HAP-1 (cell line): ENCODE measurements around the gene DAPK3.

Experiments
- DNase-seq, 2 experiments: peaks; one replicate each; pipeline ENCODE4 v3.0.0-alpha.2; 2016 to 2020; ENCODE audit warnings: low spot score in 2 of 2
- H3K27me3 ChIP-seq: fragments of 250-450 bp; sonication (Bioruptor Pico); 2 replicates; pipeline ENCODE4 v1.5.1; 2020; ENCODE audit warnings: low read depth, mild to moderate bottlenecking, moderate library complexity
- H3K36me3 ChIP-seq: fragments of 250-450 bp; sonication (Bioruptor Pico); replicated peaks from 2 replicates; pipeline ENCODE4 v1.5.1; 2020; ENCODE audit warnings: mild to moderate bottlenecking
- H3K4me1 ChIP-seq: fragments of 250-450 bp; sonication (Bioruptor Pico); 2 replicates; pipeline ENCODE4 v1.5.1; 2020; ENCODE audit warnings: mild to moderate bottlenecking
- H3K4me3 ChIP-seq: fragments of 250-450 bp; sonication (Bioruptor Pico); 2 replicates; pipeline ENCODE4 v1.5.1; 2020; ENCODE audit warnings: mild to moderate bottlenecking, moderate library complexity
- H3K9me3 ChIP-seq: fragments of 250-450 bp; sonication (Bioruptor Pico); 2 replicates; pipeline ENCODE4 v1.5.1; 2020; ENCODE audit warnings: mild to moderate bottlenecking, moderate library complexity
- in situ Hi-C: fragments of 300-500 bp; cut with MboI; formaldehyde crosslinking; loops from 3 replicates; pipeline ENCODE4 v1.14.3; 2020; ENCODE audit warnings: low sequenced_read_pairs, inconsistent platforms, mixed read lengths

The DAPK3 gene

DNA sequence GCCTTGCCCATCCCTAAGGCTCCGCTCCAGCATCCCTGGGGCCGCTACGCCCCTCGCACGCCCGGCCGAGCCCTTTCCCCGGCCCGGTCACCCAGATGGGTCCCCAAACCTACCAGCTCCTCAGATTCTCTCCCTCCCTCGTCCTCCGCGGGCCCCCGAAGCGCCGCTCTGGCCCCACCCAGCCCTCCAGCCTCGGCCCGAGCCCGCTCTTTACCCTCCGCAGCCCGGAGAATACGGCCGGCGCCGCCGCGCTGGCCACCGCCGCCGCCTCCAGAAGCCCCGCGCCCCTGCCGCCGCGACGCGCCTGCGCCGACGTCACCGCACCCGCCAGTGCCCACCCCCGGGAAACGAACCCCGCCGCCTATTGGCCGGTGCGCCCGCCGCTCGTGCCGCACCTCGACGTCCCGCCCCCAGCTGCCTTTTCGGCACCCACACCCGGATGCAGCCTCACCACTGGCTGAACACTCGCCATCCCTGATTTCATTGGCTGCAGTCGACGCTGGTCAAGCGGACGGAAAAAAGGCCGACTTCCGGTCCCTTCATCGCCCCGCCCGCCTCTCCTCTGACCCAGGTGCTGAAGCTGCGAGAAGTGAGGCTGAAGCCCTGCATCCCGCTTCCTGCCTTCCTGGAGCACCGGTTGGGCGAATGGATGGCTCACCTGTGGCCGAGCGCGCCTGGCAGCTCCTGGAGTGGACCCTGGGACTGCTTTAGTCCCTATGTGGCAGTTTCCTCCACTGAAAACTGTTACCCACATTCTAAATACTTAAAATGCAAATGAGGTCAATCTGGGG, at the start of gene DAPK3:
Gene DAPK3, minus strand, starts transcription at position 292 of the 791 bp plus-strand sequence. CDS start 1,364 bp downstream, outside the sequence.
- Histone ChIP-seq H3K4me3 (peak within 1 kb of the TSS; percentile 96), H3K36me3 (peaks cover 39% of the 10 kb centered on the region), H3K27me3 (no peaks in the 10 kb centered on the region), H3K4me1 (peaks cover 14% of the 10 kb centered on the region), H3K9me3 (no peaks in the 10 kb centered on the region)
- in situ Hi-C loops = no loop called here
- peak; percentile 97 to 99 for DNase-seq

DNA sequence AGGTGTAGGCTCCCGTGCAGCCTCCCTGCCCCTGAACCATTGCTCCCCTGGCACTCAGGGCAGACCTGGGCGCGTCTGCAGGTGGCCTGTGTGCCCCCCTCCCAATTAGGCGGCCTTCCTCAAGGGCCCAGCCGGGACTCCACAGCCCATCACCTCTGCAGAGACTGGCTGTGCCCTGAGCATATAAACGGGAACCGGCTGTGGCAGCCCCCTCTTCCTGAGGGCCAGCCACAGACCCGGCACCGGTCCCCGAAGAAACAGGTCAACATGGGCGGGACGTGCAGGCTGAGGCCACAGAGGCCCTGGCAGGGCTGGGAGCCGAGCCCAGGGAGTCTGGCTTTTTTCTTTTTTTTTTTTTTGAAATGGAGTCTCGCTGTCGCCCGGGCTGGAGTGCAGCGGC, 48.7 kb upstream of the DAPK3 start:
- Histone ChIP-seq H3K4me3 (no peak overlapping the region), H3K36me3 (peaks cover 13% of the 10 kb centered on the region), H3K9me3 (no peaks in the 10 kb centered on the region), H3K4me1 (no peaks in the 10 kb centered on the region), H3K27me3 (no peaks in the 10 kb centered on the region)
- in situ Hi-C loops = no loop called here
- no peak for DNase-seq

DNA sequence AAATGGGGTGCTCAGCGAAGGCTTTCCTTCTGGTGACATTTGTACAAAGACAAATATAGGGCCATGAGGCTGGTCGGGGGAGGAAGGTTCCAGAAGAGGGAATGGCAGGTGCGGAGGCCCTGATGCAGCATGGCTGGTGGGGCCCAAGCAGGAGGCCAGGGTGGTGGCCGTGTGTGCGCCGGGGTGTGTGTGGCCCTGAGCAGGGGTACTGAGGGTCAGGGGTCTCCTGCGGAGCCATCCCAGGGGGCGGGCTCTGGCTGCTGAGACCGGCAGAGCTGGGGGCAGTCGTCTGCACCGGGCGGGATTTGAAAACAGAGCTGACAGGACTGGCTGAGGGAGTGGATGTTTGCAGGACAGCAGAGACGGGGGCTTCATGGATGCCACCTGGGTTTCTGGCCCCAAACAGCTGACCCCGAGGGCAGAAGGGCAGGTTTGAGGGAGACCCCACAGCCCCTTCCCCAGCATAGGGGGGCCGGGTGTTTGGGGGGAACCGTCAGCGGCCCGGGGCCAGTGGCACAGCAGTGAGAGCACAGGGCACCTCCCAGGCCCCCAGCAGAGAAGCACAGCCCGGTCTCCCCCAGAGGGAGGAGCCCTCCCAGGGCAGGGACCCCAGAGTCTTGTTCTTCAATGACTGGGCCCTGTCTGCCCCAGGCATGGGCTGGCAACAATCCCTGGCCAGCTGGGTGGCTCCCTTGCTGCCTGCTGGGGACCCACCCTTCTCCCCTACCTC, 48.0 kb upstream of the DAPK3 start:
- peaks cover 13% of the 10 kb centered on the region for H3K36me3 ChIP-seq
- in situ Hi-C loops = no loop called here
- no peak overlapping the region for H3K4me3 ChIP-seq
- DNase-seq = no peak
- H3K4me1 ChIP-seq = no peaks in the 10 kb centered on the region
- H3K27me3 ChIP-seq = no peaks in the 10 kb centered on the region
- no peaks in the 10 kb centered on the region for H3K9me3 ChIP-seq

DNA sequence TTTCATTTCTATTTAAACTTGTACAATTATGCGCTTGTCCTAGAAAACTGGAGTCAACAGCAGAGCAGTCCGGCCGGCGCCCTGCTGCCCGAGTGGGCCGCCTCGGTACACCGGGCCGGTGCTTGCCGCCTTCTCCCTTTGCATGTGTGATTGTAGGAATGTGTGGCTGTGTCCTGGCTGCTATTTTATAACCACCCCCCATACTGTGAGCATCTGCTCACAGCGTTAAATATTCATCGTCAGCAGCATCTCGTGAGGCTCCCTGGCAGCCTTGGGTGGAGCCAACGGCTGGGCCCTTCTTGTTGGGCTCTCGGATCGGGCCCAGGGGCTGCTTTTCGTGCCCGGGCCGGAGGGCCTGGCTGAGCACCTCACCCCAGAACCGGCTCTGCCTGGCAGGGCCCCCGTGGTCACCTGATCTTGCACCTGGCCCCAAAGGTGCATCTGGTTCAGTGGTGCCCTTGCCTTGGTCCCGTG, 47.3 kb upstream of the DAPK3 start:
- DNase-seq = no peak
- no peaks in the 10 kb centered on the region for H3K9me3 ChIP-seq
- H3K36me3 ChIP-seq = peaks cover 14% of the 10 kb centered on the region
- no peaks in the 10 kb centered on the region for H3K4me1 ChIP-seq
- in situ Hi-C loops = no loop called here
- H3K27me3 ChIP-seq = no peaks in the 10 kb centered on the region
- no peak overlapping the region for H3K4me3 ChIP-seq

DNA sequence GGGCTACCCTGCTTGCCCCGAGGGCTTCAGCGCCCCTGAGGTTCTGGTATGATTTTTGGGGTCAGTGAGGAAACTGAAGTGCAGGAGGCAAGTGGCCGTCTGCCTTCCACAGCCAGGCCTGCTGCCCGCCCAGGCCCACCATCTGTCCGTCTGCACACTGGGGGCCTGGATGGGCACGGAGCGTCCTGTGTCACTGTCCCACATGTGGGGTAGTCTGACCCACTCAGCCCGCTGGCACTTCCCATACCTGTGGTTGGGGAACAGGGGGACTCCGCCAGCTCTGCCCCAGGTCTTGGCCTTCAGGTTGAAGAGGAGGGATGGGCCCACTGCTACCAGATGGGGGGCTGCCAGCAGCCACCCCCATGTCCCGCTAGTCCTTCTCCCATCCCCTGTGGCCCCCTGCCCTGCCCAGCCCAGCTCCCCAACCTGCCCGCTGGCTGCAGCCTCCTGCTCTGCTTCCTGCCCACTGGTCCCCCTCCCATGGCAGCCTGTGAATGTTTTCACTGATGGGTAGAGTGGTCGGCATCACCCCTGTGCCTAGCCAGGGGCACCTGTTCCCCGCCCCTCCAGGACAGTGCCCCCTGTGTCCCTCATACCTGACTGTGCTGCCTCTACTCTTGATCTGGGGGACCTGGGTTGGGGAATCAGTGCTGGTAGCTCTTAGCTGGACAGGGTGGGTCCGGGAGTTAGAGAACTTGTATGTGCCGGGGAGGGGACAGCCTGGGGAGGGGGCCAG, 46.2 kb upstream of the DAPK3 start:
- no peaks in the 10 kb centered on the region for H3K27me3 ChIP-seq

DNA sequence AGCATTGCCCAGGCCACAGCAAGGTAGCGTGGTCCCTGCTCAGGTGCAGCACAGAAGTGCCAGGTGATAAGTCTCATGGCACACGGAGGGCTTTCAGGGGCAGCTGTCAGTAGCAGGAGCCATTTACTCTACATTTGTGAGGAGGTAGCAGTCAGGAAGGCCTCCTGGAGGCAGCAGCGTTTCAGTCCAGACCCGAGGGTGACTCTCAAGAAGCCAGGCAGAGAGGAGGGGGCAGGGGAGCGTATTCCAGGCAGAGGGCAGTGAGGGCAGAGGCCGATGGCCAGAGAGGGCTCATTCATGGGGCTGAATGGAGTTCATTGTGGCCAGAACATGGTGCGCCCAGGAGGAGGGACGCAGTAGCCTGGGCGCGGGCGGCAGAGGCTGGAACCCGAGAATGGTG, 45.6 kb upstream of the DAPK3 start:
- Histone ChIP-seq H3K9me3 (no peaks in the 10 kb centered on the region), H3K4me3 (no peak overlapping the region), H3K36me3 (peaks cover 15% of the 10 kb centered on the region), H3K27me3 (no peaks in the 10 kb centered on the region), H3K4me1 (no peaks in the 10 kb centered on the region)
- in situ Hi-C loops = no loop called here
- DNase-seq = no peak

More for the DNA sequence above, 46.2 kb upstream of the DAPK3 start:
- Histone ChIP-seq H3K9me3 (no peaks in the 10 kb centered on the region), H3K36me3 (peaks cover 15% of the 10 kb centered on the region), H3K4me1 (no peaks in the 10 kb centered on the region), H3K4me3 (no peak overlapping the region)
- no peak for DNase-seq
- in situ Hi-C loops = no loop called here

DNA sequence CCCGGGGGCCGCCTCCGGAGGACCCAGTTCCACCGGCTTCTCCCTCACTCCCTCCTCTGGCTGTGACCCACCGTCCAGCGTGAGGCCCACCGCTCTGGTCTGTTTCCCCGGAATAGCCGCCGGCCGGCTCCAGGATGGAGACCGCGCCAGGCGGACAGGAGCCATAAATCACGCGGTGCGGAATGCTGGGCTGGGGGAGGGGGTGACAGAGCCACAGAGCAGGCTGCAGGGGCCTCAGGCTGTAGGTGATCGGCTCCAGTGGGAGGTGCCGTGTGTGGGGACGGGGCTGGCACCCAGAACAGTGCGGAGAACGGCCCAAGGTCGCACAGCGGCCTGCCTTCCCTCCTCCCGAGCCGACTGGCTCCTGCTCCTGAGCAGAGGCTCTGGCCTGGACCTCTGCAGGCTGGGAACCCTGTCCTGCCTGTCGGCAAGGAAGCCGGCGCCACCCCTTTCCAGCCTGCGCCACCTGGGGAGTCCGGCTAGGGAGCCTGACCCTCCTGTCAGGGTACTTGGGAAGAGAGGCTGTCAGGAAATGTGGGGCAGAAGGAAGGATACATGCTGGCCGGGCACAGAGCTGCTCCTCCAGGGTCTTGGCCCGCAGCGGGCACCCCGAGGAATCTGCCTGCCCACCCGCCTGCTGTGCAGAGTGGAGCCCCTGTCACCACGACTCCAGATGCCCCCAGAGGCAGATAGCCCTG, 45.0 kb upstream of the DAPK3 start:
- Histone ChIP-seq H3K4me1 (no peaks in the 10 kb centered on the region), H3K36me3 (peaks cover 20% of the 10 kb centered on the region), H3K9me3 (no peaks in the 10 kb centered on the region), H3K27me3 (no peaks in the 10 kb centered on the region), H3K4me3 (no peak overlapping the region)
- DNase-seq = no peak
- in situ Hi-C loops = no loop called here

DNA sequence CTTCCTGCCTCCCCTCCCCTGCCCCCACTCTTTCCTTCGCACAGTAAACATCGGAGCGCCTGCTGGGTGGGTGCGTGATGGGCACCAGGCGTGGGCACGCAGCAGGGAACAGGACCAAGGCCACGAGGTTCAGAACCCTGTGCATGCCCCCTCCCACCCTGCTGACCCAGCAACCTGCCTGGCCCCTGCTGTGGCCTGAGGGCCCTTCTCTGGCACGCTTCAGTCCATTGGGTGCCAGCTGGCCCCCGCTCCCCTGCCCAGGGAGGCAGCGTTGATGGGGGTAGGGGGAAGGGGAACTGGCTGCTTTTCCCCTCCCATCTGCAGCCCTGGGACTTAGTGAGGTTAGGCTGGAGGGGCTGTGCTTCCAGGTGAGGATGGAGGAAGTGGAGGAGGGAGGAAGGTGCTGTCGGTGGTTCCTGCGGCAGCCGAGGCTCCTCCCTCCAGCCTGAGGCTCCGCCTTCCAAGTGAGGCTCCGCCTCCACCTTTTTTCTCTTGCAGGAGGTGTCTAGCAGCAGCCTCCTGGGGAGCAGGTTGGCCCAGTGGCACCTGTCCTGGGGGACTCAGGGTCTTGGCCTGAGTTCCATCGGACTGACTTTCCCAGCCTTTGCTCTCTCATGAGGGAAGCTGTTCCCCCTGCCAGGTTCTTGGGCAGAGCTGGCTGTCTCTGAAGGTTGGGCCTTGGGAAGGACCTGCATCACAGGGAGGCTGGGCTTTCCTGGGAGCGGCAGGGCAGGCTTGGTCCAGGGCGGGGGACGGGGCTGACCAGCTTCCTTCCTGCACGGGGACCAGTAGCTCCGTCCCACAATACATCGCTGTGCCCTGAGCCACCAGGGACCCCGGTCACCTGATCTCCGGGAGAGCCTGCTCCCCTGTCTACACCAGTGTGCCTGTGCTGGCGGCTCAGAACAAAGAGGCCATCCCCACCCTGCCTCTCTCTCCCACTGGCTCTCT, 43.9 kb upstream of the DAPK3 start:
- DNase-seq = peak in 1 of 2 experiments; percentile 45
- Histone ChIP-seq H3K9me3 (no peaks in the 10 kb centered on the region), H3K27me3 (no peaks in the 10 kb centered on the region), H3K4me3 (no peak overlapping the region), H3K36me3 (peaks cover 20% of the 10 kb centered on the region), H3K4me1 (no peaks in the 10 kb centered on the region)
- in situ Hi-C loops = no loop called here

DNA sequence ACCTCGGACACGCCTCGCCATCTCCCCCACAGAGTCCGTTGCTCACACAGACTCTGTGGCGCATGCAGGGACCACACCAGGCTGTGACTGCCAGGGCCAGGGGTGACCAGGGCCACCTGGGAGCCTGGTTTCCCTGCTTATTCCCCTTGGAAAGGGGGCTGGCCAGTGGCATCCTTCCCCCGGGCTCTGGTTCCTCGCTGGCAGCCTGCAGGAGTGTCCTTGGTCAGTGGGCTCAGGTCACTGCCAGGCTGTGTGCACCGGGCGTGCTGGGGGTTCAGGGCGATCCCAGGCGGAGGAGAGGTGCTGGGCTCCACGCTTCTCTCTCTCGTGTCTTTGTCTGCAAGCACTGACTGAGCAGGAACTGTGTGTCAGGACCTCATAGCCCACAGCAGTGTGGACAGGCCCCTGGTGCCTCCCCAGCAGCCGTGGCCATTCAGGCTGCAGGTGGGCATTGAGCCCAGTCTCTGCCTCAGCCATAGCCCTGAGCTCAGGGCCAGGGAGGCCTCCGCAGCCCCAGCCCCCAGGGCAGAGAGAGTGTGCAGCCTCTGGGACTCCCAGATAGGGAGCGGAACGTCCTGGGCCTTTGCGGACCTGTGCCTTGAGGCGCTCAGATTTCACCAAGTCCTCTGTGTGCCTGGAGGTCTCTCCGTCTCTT, 43.1 kb upstream of the DAPK3 start:
- no peak overlapping the region for H3K4me3 ChIP-seq
- peaks cover 3% of the 10 kb centered on the region; the same call in 1 of the 2 replicates for H3K4me1 ChIP-seq
- no peaks in the 10 kb centered on the region for H3K27me3 ChIP-seq
- no peak for DNase-seq
- in situ Hi-C loops = no loop called here
- H3K9me3 ChIP-seq = no peaks in the 10 kb centered on the region
- peaks cover 20% of the 10 kb centered on the region for H3K36me3 ChIP-seq

DNA sequence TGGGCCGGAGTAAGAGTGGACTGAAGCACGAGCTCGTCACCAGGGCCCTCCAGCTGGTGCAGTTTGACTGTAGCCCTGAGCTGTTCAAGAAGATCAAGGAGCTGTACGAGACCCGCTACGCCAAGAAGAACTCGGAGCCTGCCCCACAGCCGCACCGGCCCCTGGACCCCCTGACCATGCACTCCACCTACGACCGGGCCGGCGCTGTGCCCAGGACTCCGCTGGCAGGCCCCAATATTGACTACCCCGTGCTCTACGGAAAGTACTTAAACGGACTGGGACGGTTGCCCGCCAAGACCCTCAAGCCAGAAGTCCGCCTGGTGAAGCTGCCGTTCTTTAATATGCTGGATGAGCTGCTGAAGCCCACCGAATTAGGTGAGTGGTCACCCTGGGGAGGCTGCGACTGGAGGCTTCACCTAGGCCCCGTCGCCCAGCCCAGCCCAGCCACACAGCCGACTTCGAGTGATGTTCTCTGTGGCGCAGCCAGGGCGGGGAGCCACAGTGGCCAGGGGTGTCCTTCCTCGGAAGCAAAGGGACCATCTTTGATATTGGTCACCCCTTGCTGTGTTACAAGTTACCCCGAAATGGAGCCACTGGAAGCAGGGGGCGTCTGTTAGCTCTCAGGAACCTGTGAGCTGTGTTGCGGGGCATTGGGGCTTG, 42.2 kb upstream of the DAPK3 start:
- in situ Hi-C loops = no loop called here
- H3K9me3 ChIP-seq = no peaks in the 10 kb centered on the region
- peaks cover 18% of the 10 kb centered on the region for H3K36me3 ChIP-seq
- peaks cover 10% of the 10 kb centered on the region for H3K4me1 ChIP-seq
- H3K27me3 ChIP-seq = no peaks in the 10 kb centered on the region
- H3K4me3 ChIP-seq = no peak overlapping the region
- no peak for DNase-seq

DNA sequence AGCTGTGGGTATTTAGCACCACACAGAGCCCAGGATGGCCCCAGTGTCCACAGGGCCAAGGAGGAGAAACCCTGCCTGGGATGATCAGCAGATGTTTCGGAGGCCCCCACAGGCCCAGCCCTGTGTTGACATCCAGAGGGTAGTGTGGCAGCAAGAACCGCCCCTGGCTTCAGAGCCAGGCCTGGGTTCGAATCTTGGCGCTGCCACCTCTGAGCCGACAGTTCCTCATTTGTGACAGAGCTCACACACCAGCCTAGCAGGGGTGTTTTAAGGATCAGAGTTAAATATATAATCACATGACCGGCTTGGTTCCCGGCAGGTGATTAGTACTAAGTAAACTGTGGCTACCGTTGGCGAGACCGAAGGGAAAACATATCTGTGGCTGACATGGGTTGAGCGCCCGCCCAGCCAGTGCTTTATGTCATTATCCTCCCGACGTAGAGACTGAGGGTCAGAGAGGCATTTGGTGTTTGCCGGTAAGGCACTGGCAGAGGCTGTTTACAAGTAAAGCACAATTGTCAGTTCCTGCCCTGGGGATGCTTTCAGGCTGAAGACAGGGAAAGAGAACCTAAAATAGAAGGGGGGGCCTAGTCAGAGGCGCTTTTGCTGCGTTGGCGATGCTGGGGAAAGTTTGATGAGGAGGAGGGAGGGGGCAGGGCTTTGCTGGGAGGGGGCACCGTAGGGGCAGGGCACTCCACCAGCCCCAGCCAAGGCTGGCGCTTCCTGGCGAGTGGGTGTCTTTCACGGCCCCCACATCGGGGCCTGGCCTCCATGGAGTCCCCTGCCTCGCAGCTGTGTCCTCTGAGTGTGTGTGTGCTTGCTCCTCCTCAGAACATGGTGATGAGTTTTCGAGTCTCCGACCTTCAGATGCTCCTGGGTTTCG, 41.4 kb upstream of the DAPK3 start:
- Histone ChIP-seq H3K36me3 (peaks cover 15% of the 10 kb centered on the region), H3K9me3 (no peaks in the 10 kb centered on the region), H3K27me3 (no peaks in the 10 kb centered on the region), H3K4me1 (peaks cover 10% of the 10 kb centered on the region), H3K4me3 (no peak overlapping the region)
- DNase-seq = no peak
- in situ Hi-C loops = no loop called here
